ENCODE data around the gene DGKD.
A peak's percentile ranks its signal among the peaks of the same experiment; 100 is the strongest.

DGKD gene

DNA sequence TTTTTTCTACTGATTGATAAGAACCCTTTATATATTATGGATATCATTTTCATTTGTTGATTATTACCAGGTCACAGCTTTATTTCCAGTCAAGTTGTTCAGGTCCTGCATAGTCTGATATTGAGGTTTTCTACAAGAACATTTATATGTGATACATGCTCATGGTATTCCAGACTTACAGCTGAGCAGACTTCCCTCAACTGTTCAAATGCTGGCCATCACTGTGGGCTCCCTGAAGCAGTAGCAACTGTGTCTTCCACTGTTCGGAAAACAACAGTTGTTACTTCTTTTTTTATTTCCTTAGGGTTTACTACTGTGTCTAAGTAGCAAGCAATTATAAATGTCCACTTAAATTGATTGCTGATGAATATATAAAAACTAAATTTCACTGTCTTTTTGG lies 79.5 kb downstream of the DGKD start:
- DNase-seq, result no peak

DNA sequence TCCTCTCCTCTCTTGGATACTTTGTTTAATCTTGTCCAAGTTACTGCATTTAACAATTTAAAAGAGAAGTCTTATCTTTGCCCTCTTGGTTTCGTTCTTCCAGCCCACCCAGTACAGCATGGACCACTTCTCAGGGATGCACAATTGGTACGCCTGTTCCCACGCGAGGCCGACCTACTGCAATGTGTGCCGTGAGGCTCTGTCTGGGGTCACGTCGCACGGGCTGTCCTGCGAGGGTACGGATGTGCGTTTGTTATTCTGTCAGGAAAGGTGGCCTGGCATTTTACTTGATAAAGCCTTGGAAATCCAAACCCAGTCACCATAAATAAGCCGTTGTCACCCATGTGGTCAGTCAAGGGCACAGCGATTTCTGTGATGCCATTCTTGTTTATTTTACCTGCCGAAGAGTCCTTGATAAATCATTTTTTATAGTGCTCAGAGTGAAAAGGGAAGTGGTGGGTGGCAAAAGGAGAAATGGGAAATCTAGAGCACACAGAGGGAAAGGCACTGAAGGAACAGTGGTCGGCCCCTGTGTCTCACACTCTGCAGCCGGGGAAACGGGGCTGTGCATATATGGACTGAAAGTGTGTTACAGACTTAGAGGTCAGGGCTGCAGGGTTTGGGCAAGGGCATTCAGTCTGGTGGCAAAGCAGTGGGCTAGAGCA lies 80.5 kb downstream of the DGKD start:
- no peak for DNase-seq

DNA sequence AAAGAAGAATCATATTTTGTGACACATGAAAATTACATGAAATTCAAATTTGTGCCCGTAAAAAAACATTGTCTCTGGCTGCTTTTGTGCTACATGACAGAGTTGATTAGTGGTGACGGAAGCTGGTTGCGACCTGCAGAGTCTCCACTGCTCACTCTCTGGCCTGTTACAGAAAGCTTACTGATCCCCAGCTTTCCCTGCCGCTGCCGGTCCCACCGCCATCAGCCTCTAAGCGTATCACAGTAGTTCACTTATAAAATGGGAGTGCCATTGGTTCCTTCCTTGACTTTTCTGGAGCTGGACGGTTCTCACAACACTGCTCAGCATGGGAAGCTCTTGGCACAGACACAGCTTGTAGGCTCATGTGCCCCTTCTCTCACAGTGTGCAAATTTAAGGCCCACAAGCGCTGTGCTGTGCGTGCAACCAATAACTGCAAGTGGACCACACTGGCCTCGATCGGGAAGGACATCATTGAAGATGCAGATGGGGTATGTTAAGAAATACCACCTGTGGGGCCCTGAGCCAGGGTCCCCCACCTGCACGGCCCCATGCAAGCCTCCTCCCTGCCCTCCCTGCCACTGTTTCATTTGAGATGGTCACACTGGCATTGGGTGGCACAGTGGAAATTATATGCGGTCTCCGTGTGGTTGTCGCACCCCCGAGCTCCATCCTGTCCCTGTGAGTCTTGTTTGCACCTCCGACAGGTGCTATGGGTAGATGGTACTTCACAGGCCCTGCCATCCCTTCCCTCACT lies 81.3 kb downstream of the DGKD start:
- no peak for DNase-seq

DNA sequence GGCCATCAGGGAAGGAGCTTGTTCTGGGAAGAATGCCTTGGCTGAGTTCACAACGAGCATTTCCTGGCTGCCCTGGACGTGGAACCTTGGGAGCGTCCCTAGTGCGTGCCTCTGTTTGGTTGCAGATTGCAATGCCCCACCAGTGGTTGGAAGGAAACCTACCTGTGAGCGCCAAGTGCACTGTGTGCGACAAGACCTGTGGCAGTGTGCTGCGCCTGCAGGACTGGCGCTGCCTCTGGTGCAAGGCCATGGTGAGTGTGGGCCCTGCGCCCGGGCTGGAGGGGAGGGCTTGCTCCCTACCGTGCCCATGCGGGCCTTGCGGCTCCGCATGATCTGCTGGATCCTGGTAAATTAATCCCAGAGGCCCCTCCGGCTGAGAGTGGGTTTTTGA lies 81.9 kb downstream of the DGKD start:
- no peak for DNase-seq

DNA sequence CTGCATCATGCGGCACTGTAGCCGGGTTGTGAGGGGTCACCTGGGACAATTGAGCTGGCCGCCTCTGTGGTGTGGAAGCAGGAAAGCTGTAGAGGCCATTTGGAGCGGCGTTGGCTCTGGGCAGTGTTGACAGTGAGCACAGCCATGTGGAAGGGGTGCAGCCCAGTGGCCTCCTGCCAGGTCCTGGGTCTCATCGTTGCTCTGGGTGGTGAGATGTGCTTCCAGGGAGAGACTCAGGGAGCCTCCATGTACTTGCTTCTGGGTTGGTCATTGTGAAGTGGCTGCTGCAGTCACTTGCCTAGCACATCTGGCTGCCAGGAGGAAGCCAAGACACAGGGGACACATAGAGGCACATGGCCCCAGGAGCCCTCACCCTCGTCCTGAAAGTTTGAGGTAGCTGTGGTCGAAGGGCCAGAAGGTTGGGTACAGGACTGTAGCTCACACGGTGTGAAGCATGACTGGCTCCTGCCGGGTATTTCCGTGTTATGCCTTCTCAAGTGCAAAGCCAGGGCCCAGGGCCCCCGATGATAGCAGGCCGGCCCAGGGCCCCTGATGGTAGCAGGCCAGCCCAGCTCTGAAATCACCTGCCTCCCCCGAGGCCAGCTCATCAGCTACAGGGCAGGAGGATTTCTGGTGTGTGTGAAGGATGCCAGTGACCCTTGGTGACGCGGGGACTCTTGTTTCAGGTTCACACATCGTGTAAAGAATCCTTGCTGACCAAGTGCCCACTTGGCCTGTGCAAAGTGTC lies 82.6 kb downstream of the DGKD start:
- DNase-seq, result no peak

DNA sequence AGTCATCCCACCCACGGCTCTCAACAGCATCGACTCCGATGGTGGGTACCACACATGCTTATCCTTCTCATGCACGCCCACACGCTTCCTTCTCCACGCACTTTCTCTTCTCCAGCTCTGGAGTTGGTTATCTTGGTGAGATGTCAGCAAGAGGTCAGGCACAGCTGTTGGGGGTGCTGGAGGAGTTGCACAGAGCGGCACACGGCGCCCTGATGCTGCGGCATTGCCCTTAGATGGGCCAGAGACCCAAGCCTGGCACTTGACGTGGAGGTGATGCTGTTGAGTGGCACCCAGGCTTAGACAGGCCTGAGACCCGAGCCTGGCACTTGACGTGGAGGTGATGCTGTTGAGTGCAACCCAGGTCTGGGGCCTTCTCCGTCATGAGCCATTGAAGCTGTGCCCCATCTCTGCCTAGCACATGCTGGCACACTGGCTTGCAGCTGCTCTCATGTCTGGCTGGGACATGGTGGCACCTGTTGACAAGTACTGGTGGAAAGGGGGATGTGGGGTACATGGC lies 83.2 kb downstream of the DGKD start:
- no peak for DNase-seq

DNA sequence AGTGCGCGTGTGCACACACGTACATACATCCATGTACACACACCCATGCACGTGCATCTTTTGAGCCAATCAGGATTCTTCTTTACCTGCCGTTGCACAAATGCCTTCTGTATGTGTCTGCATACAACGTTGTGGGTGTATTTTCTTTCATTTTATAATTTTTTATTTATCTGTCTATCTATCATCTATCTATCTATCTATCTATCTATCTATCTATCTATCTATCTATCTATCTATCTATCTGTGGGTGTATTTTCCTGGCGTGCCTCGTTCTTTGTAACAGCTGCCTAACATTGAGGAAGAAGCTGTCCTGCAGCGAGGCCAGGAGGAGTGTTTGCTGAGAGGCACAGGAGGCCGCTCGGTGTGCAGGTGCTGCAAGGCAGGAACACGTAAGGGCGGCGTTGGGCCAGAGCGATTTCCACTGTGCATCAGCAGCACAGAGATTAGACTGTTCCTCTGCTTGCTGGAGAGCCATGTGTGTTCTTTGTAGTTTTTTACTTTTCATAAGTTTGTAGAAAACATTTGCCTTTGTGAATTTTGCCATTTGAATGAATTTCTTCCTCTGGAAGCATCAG lies 84.4 kb downstream of the DGKD start:
- no peak for DNase-seq

DNA sequence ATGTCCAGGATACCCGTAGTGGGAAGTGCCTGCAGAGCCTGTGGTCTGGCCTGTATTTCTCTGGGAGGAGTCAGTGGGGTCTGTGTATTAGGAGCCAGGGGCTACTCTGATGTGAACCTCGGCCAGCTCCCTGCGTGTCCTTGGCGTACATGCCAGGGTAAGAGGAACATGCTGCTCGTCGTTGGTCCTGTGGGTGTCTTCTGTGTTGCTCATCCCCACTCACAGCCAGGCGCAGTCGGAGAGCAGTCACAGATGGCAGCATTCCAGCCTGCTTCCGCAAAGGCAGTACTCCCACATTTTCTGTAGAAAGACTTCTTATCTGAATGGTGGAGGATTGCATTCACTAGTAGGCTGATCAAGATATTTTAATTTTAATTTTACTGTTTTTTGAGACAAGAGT lies 84.9 kb downstream of the DGKD start:
- DNase-seq, result no peak

DNA sequence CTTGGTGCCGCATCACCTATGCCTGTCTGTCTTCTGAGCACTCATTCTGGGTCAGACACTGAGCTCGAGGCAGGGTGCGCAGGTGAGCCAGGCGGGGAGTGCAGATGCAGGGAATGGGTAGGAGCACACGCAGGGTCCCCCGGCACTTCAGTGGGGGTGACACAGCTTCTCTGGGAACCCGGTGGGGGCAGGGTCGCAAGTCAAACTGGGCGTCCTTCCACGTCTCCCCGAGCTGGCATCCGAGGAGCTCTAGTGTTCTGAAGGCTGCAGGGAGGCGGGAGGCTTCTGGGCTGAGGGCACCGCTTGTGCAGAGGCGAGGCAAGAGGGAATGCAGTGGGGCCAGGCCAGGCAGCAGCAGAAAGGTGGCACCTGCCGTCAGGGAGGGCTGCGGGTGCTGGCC lies 86.0 kb downstream of the DGKD start:
- DNase-seq, result no peak

DNA sequence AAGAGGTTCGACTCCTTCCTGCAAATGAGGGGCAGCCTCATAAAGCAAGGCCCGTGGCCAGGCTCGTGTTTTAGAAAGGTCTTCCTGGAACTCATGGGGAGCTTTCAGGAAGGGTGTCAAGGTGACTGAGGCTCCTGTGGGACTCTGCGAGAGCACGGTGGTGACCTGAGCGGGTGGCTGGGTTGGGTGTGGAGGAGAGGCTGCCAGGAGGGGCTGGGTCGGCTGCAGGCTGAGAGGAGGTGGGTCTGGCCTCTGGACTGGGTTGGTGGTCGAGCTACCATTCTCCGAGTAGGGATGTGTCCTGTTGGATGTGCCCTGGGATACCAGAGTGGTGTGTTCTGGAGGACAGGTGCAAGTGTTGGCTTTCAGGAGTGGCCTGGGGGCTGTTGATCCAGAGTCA lies 86.4 kb downstream of the DGKD start:
- DNase-seq, result no peak

DNA sequence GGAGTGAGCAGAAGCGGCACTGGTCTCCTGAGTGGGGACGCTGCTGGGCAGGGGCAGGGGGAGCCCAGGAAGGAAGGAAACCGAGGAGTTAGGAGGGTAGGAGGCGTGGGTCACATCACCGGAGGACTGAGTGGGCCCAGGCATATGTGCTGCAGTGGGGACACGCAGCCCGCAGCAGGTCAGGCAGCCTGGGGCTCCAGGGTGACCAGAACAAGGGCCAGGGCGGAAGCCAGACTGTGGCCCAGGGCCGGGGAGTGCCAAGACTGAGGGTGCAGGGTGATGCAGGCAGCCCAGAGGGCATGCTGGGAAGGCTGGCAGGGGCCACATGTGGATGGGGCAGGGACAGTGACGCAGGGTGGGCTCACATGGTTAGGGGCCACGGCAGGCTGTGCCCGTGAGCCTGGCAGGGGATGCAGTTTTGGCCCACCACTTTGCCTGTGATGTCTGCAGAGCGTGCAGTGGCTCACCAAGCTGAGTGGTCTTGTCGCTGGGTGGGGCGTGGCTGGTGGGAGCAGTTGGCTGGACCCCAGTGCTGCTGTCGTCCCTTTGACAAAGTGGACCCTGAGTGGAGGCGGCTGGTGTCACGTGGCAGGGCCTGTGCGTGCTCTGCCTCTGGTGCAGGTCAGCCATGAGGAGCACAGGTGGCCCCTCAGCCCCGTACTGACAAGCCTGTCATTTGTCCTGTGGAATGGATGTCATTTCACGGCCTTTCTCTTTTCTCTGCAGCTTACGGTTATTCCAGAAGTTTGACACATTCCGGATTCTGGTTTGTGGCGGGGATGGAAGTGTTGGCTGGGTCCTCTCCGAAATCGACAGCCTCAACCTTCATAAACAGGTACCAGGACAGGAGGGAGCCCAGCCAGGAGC lies 87.1 kb downstream of the DGKD start:
- DNase-seq, result no peak

DNA sequence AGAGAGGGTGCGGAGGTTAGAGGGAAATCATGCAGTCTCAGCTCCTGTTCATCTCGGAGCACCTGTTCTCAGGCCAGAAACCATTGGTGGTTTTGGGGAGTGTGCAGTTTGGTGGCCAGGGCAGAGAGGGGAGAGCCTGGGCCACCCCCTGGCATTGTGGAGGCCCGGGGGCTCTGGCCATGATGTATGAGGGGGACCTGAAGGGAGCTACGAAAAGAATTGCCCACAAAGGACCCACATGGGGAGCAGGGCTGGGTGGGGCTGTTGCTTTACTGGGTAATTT lies 87.7 kb downstream of the DGKD start:
- DNase-seq, result no peak

DNA sequence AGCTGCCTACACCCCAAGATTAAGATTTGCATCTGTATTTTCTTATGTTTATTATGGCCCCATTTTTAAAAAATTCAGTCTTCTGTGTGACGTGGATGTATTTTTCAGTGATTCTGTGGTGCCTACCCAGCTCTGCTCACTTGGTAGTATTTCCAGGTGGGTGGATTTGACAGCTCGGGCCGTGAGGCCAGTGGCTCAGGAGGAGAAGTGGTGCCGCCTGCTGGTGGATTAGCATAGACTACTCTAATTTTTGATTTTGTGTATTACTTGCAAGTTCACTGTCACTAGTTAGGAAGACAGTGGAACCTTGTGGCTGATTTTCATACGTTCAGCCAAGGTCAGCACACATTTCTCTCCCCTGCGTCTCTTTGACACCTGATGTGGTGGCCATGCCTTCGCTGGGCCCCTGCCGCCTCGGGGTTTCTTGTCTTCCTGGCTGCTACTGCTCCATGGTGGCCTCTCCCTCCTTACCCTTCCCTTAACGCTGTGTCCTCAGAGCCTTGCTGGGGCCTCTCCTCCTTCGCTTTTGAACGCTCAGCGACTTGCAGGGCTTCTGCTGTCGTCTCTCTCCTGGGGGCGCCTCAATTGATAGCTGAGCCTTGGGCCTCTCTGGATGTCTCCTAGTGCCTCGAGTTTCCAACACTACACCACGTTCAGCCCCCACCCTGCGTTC lies 89.4 kb downstream of the DGKD start:
- peak; percentile 23 for DNase-seq

DNA sequence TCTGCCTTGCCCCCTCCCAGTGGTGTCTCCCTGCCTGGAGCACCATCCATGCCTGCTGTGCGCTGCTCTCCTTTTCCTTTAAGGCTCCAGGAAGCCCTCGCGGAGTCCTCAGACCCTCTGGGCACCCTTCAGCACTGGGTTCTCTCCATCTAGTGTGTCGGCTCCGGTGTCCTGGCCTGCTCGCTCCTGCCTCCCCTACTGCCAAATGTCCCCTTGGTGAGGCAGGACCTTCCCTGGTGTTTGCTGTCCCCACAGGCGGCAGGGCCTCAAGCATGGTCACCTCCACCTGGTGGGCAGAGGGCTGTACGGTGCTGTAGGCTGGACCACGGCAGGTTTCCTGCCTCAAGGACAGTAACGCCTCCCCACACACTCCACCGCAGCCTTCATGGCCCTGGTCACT lies 90.2 kb downstream of the DGKD start:
- no peak for DNase-seq

DNA sequence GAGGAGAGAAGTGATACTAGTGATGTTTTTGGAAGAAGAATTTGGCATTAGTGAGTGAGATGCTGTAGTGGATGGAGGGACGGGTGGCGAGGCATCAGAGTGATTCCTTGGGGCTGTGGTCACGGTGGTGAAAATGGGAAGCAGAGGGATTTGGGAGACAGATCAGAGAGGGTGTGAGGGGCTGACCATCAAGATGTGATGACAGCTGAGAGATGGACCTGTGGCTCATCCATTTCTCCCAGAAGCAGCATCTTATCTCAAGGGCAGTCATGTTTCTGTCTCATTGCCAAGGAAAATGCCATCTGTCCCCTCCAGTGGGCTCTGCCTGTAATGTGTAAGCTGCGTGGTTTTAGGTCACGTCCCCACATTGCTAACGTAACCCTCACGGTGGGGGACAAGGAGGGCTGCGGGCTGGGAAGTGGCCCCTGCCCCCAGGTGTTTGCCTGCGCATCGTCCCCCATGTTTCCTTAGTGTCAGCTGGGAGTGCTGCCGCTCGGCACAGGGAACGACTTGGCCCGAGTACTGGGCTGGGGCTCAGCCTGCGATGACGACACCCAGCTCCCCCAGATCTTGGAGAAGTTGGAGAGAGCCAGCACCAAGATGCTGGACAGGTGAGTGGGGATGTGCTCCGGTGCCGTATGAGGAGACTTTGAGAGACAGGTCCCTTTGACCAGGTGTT lies 91.0 kb downstream of the DGKD start:
- no peak for DNase-seq

DNA sequence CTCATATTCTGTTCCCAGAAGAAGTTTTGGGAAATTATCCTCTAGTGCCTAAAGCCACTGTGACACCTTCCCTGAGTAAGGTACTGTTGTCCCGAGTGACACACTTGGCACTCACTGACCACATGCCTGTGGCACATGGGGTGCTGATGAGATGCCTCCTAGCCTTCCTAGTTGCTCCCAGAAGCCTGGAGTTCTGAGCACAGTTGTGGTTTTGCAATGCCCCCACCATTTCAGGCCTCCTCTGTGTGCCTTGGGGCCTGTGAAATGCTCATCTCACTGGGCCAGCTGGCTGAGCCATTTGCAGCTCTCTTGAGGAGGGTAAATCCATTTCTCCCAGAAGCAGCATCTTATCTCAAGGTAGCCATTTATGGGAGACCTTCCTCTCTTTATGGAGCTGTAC lies 91.8 kb downstream of the DGKD start:
- no peak for DNase-seq

DNA sequence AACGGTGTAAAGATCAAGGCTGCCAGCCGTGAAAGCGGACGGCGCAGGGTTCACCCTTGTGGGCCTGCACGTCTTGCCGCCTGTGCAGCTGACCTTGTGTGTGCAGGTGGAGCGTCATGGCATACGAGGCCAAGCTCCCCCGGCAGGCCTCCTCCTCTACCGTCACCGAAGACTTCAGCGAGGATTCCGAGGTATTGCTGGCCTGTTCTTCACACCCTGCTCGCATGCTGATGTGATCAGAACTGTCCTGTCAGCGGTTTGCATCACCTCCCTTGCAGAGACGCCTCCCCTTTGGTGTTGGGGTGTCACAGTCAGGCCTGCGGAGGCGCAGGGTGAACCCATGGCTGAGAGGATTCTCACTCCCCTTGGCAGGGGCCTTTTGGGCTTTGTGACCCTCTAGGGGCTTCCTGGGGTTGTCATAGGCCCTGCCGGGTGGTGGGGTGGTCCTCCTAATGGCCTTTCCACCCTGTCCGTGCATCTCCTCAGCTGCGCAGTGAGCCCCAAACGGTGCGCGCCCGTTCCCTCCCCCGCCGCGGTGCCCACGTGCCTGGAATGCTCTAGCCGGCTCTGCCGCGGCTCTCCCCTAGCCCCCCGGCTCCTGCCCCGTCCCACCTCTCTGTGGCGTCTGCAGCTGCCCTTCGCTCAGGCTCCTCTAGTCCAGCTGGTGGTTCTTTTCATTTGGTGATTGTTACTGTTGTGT lies 92.5 kb downstream of the DGKD start:
- no peak for DNase-seq

DNA sequence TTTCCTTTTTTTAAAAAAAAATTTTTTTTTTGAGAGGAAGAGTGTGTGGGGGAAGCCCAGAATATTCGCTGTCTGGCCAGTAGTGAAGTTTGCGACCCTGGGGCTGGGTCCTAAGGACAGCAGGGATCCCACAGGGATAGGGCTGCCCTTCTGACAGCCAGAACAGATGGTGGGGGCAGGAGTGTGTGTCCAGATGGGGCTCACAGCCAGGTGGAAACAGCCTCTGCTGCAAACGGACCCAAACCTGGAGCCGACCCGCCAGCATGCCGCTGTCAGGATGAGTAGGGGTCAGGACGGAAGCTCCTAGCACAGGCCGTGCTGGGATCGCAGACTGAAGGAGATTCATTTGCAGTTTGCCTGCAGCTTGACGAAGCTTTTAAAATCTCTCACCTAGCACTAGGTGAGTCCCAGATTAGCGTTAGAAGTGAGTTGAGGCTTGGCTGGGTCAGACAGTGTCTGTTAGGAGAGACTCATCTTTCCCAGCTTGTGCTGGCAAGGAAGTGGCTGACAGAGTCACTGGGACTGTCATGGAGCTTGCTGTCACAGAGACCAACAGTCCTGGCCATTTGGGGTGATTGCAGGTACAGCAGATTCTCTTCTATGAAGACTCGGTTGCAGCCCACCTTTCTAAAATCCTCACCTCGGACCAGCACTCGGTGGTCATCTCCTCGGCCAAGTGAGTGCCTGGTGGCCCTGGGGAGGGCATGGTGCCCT lies 93.4 kb downstream of the DGKD start:
- DNase-seq, result no peak

DNA sequence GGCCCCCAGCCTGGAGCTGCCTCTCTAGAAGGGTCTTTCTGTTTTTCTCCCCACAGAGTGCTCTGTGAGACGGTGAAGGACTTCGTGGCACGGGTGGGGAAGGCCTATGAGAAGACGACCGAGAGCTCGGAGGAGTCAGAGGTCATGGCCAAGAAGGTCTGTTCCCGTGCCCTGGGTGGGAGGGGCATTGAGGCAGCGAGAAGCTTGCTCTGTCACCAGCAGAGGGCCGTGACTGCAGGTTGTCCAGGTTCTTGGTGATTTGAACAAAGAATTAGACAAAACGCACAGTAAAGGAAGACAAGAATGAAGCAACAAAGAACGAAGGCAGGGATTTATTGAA lies 93.9 kb downstream of the DGKD start:
- DNase-seq, result no peak

DNA sequence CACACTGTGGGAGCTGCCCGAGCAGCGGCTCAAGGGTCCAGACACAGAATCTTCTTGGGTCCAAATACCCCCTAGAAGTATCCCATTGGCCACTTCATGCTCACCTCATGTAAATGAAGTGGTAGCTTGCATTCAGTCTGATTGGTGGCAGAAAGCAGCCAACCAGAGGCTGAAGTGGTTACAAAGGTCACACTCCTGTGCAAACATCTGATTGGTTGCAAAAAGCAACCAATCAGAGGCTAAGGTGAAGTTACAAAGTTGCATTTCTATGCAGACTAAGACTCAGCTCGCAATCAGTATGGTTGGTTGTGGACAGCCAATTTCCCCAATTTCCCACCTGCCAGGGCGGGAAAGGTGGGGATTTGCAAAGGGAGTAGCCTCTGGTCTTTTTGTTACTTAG lies 94.3 kb downstream of the DGKD start:
- DNase-seq, result no peak
